PC-9 (cell line): ENCODE measurements around the gene METAP2. TPM values are rescaled to one million over a fixed set of nuclear protein-coding genes. Genes with fewer than 3 reads are reported as not detected.

Experiments
- BruUV-seq: library from RNA; stranded (reverse); fragments of 400-500 nt; replicated peaks from 2 replicates; lab custom pipeline; 2021; lab: Mats Ljungman, UMichigan
- CTCF ChIA-PET: fragments of 300-600 bp; sonication (Branson Sonifier 250); formaldehyde crosslinking; loops from one replicate; lab custom pipeline; 2022; ENCODE audit warnings: antibody characterized with exemption; lab: Charles Lee
- POLR2A ChIA-PET: fragments of 300-600 bp; sonication (Branson Sonifier 250); formaldehyde crosslinking; loops from one replicate; lab custom pipeline; 2022; ENCODE audit warnings: antibody characterized with exemption; ENCODE audit not compliant: unreplicated experiment; lab: Charles Lee
- DNase-seq, 2 experiments: peaks; one replicate each; pipeline versions ENCODE4 v3.0.0 to v3.0.0-alpha.2; 2015 to 2022; ENCODE audit warnings: mixed read lengths in 1 of 2
- H2AFZ ChIP-seq: fragments of 200-600 bp; sonication (generic); 2 replicates; pipeline ENCODE4 v1.8.1; 2017; ENCODE audit warnings: antibody characterized with exemption
- H3F3A ChIP-seq: fragments of 200-600 bp; sonication (generic); 2 replicates; pipeline ENCODE4 v1.8.1; 2017; ENCODE audit warnings: antibody characterized with exemption, mild to moderate bottlenecking, low read depth; ENCODE audit not compliant: insufficient read depth
- H3K27ac ChIP-seq: fragments of 200-600 bp; sonication (generic); 2 replicates; pipeline ENCODE4 v1.6.1; 2016; ENCODE audit warnings: mixed run types
- H3K27me3 ChIP-seq: fragments of 200-600 bp; sonication (generic); 2 replicates; pipeline ENCODE4 v1.6.1; 2016; ENCODE audit warnings: low read depth, mixed run types; ENCODE audit not compliant: insufficient read depth
- H3K36me3 ChIP-seq: fragments of 200-600 bp; sonication (generic); 2 replicates; pipeline ENCODE4 v1.6.1; 2016; ENCODE audit warnings: low read depth, mixed run types
- H3K4me1 ChIP-seq: fragments of 200-600 bp; sonication (generic); replicated peaks from 2 replicates; pipeline ENCODE4 v1.6.1; 2016; ENCODE audit warnings: mixed run types; ENCODE audit not compliant: insufficient read depth
- H3K4me2 ChIP-seq: fragments of 200-600 bp; sonication (generic); 2 replicates; pipeline ENCODE4 v1.6.1; 2017; ENCODE audit warnings: mixed run types
- H3K4me3 ChIP-seq: fragments of 200-600 bp; sonication (generic); 2 replicates; pipeline ENCODE4 v1.6.1; 2016; ENCODE audit warnings: mixed run types
- H3K79me2 ChIP-seq: fragments of 200-600 bp; sonication (generic); 2 replicates; pipeline ENCODE4 v1.6.1; 2017; ENCODE audit warnings: low read depth, mixed run types
- H3K9me2 ChIP-seq: fragments of 200-600 bp; sonication (generic); 2 replicates; pipeline ENCODE4 v1.8.1; 2017; ENCODE audit warnings: mild to moderate bottlenecking; ENCODE audit not compliant: insufficient read depth
- H3K9me3 ChIP-seq: fragments of 200-600 bp; sonication (generic); 2 replicates; pipeline ENCODE4 v1.8.1; 2016; ENCODE audit warnings: low read depth; ENCODE audit not compliant: insufficient read depth
- H4K20me1 ChIP-seq: fragments of 200-600 bp; sonication (generic); 2 replicates; pipeline ENCODE4 v1.8.1; 2017; ENCODE audit not compliant: insufficient read depth
- EZH2 ChIP-seq: fragments of 200-600 bp; sonication (generic); IDR thresholded peaks from 2 replicates; pipeline ENCODE4 v1.8.0; 2017; ENCODE audit warnings: antibody characterized with exemption, low read depth
- intact Hi-C: fragments of 100-400 bp; cut with micrococcal nuclease; formaldehyde crosslinking; loops from one replicate; pipeline ENCODE4 v1.10.0; 2022; ENCODE audit not compliant: unreplicated experiment
- total RNA-seq: library from RNA; stranded (reverse); gene quantifications from 2 replicates; pipeline ENCODE4 v1.2.3, GENCODE V29; 2021
- TF ChIP-seq, protein P1 (sequence below): fragments of 200-600 bp; sonication (generic); conservative IDR thresholded peaks from 2 replicates; pipeline ENCODE4 v1.6.1; 2017; ENCODE audit warnings: mixed run types, antibody characterized with exemption, mild to moderate bottlenecking, moderate library complexity

Gene METAP2
- total RNA-seq, 1 experiment from 2014 or later: 93.8 TPM

DNA sequence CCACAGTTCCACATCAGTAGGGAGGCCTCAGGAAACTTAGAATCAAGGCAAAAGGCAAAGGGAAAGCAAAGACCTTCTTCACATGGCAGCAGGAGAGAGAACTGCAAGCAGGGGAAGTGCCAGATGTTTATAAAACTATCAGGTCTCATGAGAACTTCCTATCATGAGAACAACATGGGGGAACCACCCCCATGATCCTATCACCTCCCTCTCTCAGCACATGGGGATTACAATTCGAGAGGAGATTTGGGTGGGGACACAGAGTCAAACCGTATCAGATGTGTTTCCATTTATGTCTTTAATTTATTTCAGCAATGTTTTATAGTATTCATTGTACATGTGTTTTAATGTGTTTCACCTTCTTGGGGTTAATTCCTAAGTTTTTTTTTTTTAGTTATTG lies 25.8 kb downstream of the METAP2 start:
- H3F3A ChIP-seq: no peaks in the 10 kb centered on the region
- H2AFZ ChIP-seq: no peak overlapping the region
- BruUV-seq: no TSS peak
- H3K27me3 ChIP-seq: no peaks in the 10 kb centered on the region
- intact Hi-C loops: no loop called here
- H3K4me2 ChIP-seq: no peak overlapping the region
- H3K4me3 ChIP-seq: no peak overlapping the region
- no peak overlapping the region for H3K27ac ChIP-seq
- TF ChIP-seq, protein P1, sequence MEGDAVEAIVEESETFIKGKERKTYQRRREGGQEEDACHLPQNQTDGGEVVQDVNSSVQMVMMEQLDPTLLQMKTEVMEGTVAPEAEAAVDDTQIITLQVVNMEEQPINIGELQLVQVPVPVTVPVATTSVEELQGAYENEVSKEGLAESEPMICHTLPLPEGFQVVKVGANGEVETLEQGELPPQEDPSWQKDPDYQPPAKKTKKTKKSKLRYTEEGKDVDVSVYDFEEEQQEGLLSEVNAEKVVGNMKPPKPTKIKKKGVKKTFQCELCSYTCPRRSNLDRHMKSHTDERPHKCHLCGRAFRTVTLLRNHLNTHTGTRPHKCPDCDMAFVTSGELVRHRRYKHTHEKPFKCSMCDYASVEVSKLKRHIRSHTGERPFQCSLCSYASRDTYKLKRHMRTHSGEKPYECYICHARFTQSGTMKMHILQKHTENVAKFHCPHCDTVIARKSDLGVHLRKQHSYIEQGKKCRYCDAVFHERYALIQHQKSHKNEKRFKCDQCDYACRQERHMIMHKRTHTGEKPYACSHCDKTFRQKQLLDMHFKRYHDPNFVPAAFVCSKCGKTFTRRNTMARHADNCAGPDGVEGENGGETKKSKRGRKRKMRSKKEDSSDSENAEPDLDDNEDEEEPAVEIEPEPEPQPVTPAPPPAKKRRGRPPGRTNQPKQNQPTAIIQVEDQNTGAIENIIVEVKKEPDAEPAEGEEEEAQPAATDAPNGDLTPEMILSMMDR: no peak
- no peak for TF ChIP-seq EZH2
- no peaks in the 10 kb centered on the region for H3K9me2 ChIP-seq
- no peaks in the 10 kb centered on the region for H3K4me1 ChIP-seq
- H3K36me3 ChIP-seq: peaks cover 49% of the 10 kb centered on the region
- ChIA-PET CTCF (no interaction called here), POLR2A (no interaction called here)
- H3K9me3 ChIP-seq: no peaks in the 10 kb centered on the region
- H4K20me1 ChIP-seq: peaks cover 5% of the 10 kb centered on the region
- peaks cover 4% of the 10 kb centered on the region; the same call in 1 of the 2 replicates for H3K79me2 ChIP-seq
- DNase-seq: no peak

DNA sequence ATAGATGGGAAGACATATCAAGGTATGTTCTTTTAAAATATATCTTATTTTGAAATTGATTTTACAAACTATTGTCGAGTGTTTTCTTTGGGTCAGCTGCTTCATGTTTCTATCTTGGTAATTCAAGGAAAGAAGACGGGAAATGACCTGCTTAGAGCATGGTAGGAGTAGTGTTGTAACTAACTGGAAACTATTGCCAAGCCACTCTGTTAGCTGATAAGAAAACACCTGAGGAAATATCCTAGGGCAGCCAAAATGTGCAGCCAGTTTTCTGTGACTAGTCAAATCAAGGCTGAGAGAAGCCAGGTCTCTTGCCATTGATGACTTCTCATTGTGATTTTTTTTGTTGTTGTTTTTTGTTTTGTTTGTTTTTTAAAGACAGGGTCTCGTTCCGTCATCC lies 30.2 kb downstream of the METAP2 start:
- Histone ChIP-seq H3K4me1 (no peaks in the 10 kb centered on the region), H2AFZ (no peak overlapping the region), H3F3A (no peaks in the 10 kb centered on the region), H3K4me3 (no peak overlapping the region), H3K79me2 (peaks cover 4% of the 10 kb centered on the region; the same call in 1 of the 2 replicates), H3K9me3 (no peaks in the 10 kb centered on the region), H3K9me2 (no peaks in the 10 kb centered on the region), H3K4me2 (no peak overlapping the region), H3K27ac (no peak overlapping the region), H4K20me1 (peaks cover 5% of the 10 kb centered on the region), H3K27me3 (no peaks in the 10 kb centered on the region), H3K36me3 (peaks cover 41% of the 10 kb centered on the region)
- ChIA-PET CTCF (no interaction called here), POLR2A (no interaction called here)
- no TSS peak for BruUV-seq
- TF ChIP-seq, protein P1: no peak
- no peak for TF ChIP-seq EZH2
- no peak for DNase-seq
- intact Hi-C loops: no loop called here

DNA sequence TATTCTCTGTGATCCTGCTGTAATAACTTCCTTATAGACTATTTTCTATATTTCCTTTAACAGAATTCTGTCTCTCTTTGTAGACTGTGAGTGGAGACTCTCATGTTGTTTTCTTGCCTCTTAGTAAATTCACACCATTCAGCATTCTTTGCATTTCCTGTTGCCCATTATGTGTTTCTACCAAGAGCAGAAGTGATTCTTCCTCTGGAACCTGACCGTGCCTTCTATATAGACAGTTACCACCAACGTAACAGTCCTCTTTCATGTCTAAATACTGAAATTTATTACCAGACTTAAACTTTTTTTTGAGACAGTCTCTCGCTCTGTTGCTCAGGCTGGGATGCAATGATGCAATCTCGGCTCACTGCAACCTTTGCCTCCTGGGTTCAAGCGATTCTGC lies 31.1 kb downstream of the METAP2 start:
- H3K79me2 ChIP-seq: peaks cover 4% of the 10 kb centered on the region; the same call in 1 of the 2 replicates

More for the DNA sequence above, 31.1 kb downstream of the METAP2 start:
- Histone ChIP-seq H3K4me2 (no peak overlapping the region), H3K4me3 (no peak overlapping the region), H3K27ac (no peak overlapping the region), H3K4me1 (no peaks in the 10 kb centered on the region), H2AFZ (no peak overlapping the region), H4K20me1 (peaks cover 5% of the 10 kb centered on the region), H3K27me3 (no peaks in the 10 kb centered on the region), H3K36me3 (peaks cover 38% of the 10 kb centered on the region), H3K9me3 (no peaks in the 10 kb centered on the region), H3F3A (no peaks in the 10 kb centered on the region), H3K9me2 (no peaks in the 10 kb centered on the region)
- no TSS peak for BruUV-seq
- intact Hi-C loops: no loop called here
- DNase-seq: no peak
- no peak for TF ChIP-seq EZH2
- TF ChIP-seq, protein P1: no peak
- CTCF ChIA-PET: no interaction called here
- POLR2A ChIA-PET: no interaction called here
